AG09309 (cell line): ENCODE measurements around the gene ST6GALNAC6.

Experiments used
- DNase-seq: peaks from one replicate; pipeline ENCODE4 v3.0.0-alpha.2; 2010; ENCODE audit warnings: low read depth
- H3K4me3 ChIP-seq: 2 replicates; pipeline ENCODE4 v1.5.1; 2011; ENCODE audit warnings: mild to moderate bottlenecking, low read depth, low read length, moderate library complexity; ENCODE audit not compliant: control insufficient read depth
- TF ChIP-seq, protein P1 (sequence below): IDR thresholded peaks from 2 replicates; pipeline ENCODE4 v1.5.1; 2011; ENCODE audit warnings: mild to moderate bottlenecking, low read depth, low read length, inconsistent platforms; ENCODE audit not compliant: insufficient read depth, control insufficient read depth; ENCODE audit errors: missing control alignments

ST6GALNAC6 gene

DNA sequence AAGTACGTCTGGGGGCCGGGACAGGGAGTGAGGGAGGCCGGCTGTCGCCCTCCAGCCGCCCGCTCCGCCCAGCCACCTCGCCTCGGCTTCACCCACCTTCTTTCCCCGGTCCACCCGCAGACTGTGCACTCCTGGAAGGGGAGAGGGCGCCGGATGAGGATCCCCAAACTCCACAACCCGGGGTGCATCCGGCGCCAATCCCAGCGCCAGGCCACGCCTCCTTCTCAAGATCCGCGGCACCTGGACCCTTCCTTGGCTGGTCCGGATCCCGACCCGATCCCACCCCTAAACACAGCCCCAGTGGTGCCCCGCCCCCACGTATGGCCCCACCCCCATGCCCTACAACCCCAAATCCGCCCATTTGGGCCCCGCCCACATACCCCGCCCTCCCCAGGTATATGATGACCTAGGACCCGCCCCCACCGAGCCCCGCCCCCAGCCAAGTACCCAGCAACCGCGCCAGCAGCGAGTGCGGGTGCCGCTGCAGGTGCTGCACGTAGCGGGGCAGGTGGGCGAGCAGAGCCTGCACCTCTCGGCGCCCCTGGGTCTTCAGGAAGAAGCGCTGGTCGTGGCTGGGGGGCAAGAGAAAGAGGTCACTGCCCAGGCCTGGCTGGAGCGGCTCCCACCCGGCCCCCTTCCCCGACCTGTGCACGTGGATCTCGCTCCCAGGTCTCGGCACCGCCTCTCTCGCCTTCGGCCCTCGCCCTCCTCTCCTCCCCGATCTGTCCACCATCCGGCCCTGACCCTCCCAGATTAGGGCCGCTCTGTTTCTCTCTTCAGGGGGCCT, 28.0 kb upstream of the ST6GALNAC6 start:
- no peak for DNase-seq
- TF ChIP-seq, protein P1, sequence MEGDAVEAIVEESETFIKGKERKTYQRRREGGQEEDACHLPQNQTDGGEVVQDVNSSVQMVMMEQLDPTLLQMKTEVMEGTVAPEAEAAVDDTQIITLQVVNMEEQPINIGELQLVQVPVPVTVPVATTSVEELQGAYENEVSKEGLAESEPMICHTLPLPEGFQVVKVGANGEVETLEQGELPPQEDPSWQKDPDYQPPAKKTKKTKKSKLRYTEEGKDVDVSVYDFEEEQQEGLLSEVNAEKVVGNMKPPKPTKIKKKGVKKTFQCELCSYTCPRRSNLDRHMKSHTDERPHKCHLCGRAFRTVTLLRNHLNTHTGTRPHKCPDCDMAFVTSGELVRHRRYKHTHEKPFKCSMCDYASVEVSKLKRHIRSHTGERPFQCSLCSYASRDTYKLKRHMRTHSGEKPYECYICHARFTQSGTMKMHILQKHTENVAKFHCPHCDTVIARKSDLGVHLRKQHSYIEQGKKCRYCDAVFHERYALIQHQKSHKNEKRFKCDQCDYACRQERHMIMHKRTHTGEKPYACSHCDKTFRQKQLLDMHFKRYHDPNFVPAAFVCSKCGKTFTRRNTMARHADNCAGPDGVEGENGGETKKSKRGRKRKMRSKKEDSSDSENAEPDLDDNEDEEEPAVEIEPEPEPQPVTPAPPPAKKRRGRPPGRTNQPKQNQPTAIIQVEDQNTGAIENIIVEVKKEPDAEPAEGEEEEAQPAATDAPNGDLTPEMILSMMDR = no peak
- H3K4me3 ChIP-seq = peak overlapping the region; percentile 11

DNA sequence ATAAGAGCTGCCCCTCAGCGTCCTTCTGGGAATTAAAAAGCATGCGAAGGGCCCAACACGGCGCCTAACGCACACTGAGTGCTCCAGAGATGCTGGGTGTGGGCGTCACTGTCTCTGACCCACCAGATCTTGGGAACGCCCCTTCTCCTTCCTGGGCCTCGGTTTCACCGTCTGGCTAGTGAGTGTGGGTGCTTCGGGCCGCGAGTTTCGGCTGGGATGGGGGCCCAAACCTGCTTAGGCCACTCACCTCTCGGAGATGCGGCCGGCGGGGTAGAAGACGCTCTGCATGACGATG, 27.4 kb upstream of the ST6GALNAC6 start:
- H3K4me3 ChIP-seq = peak overlapping the region; percentile 11
- no peak for DNase-seq
- TF ChIP-seq, protein P1 = no peak

DNA sequence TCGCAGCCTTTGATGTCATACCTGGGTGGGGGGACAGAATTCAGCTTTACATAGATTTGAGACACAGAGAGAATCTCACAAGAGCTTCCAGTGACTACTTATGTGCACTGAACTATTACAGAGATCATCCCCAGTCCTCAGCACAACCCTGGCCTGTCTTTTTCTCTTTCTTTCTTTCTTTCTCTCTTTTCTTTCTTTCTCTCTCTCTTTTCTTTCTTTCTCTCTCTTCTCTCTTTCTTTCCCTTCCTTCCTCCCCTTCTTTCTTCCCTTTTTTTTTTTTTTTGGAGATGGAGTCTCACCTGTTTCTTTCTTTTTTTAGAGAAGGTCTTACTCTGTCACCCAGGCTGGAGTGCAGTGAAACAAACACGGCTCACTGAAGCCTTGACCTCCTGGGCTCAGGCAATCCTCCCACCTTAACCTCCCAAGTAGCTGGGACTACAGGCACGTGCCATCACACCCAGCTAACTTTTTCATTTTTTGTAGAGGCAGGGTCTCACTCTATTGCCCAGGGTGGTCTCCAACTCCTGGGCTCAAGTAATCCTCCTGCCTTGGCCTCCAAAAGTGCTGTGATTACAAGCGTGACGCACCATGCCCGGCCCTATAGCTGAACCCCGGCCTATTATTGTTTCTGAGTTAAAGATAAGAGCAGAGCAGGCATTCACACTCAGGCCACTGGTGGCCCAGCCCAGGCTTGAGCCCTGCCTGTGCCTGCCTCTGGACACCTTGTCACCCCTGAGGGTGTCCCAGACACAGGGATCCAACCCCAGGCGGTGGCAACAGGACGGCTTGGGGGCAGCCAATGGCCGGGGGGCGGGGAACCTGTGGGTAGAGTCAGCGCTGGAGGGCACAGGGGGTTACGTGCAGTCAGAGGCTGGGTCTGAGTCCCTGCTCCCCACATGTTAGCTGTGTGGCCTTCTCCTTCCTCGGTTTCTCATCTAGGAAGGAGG, 26.8 kb upstream of the ST6GALNAC6 start:
- no peak for DNase-seq
- H3K4me3 ChIP-seq = no peak overlapping the region
- TF ChIP-seq, protein P1 = no peak

DNA sequence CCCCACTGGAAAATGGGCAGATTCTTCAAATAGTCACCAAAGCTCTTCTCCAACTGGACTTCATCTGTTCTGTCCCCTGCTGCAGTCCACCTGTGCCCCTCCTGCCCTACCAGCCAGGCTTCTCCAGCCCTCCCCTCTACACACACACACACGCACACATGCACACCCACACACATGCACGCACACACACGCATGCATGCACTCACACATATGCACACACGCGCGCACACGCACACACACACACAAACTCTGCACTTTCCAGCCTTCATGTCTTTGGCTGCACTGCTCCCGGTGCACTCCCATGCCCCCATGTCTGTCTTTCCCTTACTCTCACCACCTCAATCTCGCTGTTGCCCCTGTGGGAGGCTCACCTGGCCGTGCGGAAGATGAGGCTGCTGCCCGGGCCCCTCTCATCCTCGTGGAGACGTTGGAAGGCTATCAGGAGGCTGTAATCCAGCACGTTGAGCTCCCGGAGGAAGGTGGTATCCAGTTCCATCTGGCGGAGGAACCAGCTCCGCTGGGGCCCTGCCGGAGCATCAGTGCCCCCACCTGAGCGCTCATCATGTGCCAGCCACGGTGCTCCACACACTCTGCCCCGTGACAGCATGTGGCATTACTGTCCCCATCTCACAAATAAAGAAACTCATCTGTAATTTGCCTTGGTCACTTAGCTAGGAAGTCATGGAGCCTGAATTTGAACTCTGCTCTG, 25.5 kb upstream of the ST6GALNAC6 start:
- H3K4me3 ChIP-seq = no peak overlapping the region
- TF ChIP-seq, protein P1 = no peak
- DNase-seq = no peak

DNA sequence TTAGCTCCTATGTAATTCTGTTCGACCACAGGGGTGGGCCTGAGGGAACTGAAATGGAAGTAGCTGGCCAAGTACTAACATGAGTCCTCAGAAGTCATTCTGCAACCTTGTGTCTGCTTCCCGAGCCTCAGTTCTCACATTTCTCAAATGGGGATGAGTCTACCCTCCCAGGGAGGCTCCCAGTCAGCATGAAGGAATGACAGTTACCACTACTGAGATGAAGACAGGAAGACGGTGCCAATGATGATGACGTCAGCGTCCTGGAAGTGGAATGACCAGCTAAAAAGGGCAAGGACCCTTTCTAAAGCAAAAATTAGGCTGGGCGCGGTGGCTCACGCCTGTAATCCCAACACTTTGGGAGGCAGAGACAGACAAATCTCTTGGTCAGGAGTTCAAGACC, 24.4 kb upstream of the ST6GALNAC6 start:
- H3K4me3 ChIP-seq = no peak overlapping the region
- peak; percentile 96 for DNase-seq
- TF ChIP-seq, protein P1 = no peak

DNA sequence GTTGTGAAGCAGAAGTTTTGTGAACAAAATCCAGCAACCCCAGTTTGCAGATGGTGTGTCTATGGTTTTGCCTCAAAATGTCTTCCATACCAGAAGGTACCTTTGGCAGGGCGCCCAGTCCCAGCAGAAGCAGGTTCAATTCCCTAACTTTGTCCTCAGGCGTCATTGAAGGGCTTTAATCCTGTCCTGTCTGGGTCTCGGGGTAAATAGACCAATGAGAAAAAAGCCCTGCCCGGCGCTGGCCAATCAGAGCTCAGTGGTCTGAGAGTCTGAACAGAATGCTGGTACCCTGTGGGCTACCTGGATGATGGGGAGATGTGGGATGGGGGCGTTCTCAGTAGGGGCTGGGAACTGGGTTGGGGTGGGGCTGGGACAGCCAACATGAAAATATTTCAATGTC, 23.6 kb upstream of the ST6GALNAC6 start:
- TF ChIP-seq, protein P1 = no peak
- DNase-seq = no peak

More for the DNA sequence above, 23.6 kb upstream of the ST6GALNAC6 start:
- H3K4me3 ChIP-seq = no peak overlapping the region
